ENCODE results near the gene AFF3.

The AFF3 gene

GRCh38 chr2:99615247-99615771, 527.1 kb downstream of the AFF3 start:
- DNase-seq (ENCODE audit: low read depth): no peak
- H3K4me3 ChIP-seq (ENCODE audit: low read depth, low read length): no peak overlapping the region
- TF ChIP-seq CTCF (IDR thresholded peaks at IDR 0.05; ENCODE audit: control insufficient read depth, extremely low read depth, insufficient read depth): no peak

GRCh38 chr2:99613980-99614379, 528.4 kb downstream of the AFF3 start:
- H3K4me3 ChIP-seq (ENCODE audit: low read depth, low read length): no peak overlapping the region
- no peak for DNase-seq (ENCODE audit: low read depth)
- no peak for TF ChIP-seq CTCF (IDR thresholded peaks at IDR 0.05; ENCODE audit: control insufficient read depth, extremely low read depth, insufficient read depth)

GRCh38 chr2:99611786-99612185, 530.6 kb downstream of the AFF3 start:
- no peak for TF ChIP-seq CTCF (IDR thresholded peaks at IDR 0.05; ENCODE audit: control insufficient read depth, extremely low read depth, insufficient read depth)
- H3K4me3 ChIP-seq (ENCODE audit: low read depth, low read length): no peak overlapping the region
- DNase-seq (ENCODE audit: low read depth): no peak

GRCh38 chr2:99611034-99611433, 531.4 kb downstream of the AFF3 start:
- no peak for TF ChIP-seq CTCF (IDR thresholded peaks at IDR 0.05; ENCODE audit: control insufficient read depth, extremely low read depth, insufficient read depth)
- DNase-seq (ENCODE audit: low read depth): no peak
- H3K4me3 ChIP-seq (ENCODE audit: low read depth, low read length): no peak overlapping the region

GRCh38 chr2:99609851-99610381, 532.5 kb downstream of the AFF3 start:
- no peak for TF ChIP-seq CTCF (IDR thresholded peaks at IDR 0.05; ENCODE audit: control insufficient read depth, extremely low read depth, insufficient read depth)
- no peak for DNase-seq (ENCODE audit: low read depth)
- H3K4me3 ChIP-seq (ENCODE audit: low read depth, low read length): no peak overlapping the region

- TF ChIP-seq CTCF (IDR thresholded peaks at IDR 0.05; ENCODE audit: control insufficient read depth, extremely low read depth, insufficient read depth): no peak
- DNase-seq (ENCODE audit: low read depth): no peak
- H3K4me3 ChIP-seq (ENCODE audit: low read depth, low read length): no peak overlapping the region
These were observed 533.5 kb downstream of the AFF3 start for GRCh38 chr2:99608861-99609260.

GRCh38 chr2:99607861-99608491, 534.4 kb downstream of the AFF3 start:
- H3K4me3 ChIP-seq (ENCODE audit: low read depth, low read length): no peak overlapping the region
- no peak for DNase-seq (ENCODE audit: low read depth)
- TF ChIP-seq CTCF (IDR thresholded peaks at IDR 0.05; ENCODE audit: control insufficient read depth, extremely low read depth, insufficient read depth): no peak

Measured in LNCaP clone FGC (cell line).